Neural progenitor cell (in vitro differentiated cells): ENCODE results near the gene ATP23.

Experiments used
- CTCF ChIP-seq: fragments of 200-600 bp; sonication (generic); IDR thresholded peaks from 2 replicates; pipeline ENCODE4 v1.5.1; 2017; ENCODE audit warnings: antibody characterized with exemption, mild to moderate bottlenecking
- EZH2phosphoT487 ChIP-seq: fragments of 200-600 bp; sonication (generic); IDR thresholded peaks from 2 replicates; pipeline ENCODE4 v1.6.1; 2017; ENCODE audit warnings: antibody characterized with exemption

- TF ChIP-seq CTCF (no peak), EZH2phosphoT487 (no peak)
These were observed 14.3 kb upstream of the ATP23 start for GRCh38 chr12:57927086-57927485.
